Stimulated activated CD8-positive, alpha-beta memory T cell treated with anti-CD3 and anti-CD28 coated beads, Interleukin-15, amount 100 ng/mL, for 1 hour (primary cell): ENCODE data around the gene UGT1A8.
"Not testable (repeated sequence)": the region's sequence is repeated elsewhere in the genome, so short reads cannot be mapped to it uniquely, and the experiment has no call there.

Source experiments
- DNase-seq: peaks from one replicate; pipeline ENCODE4 v3.0.0-alpha.2; 2020; ENCODE audit warnings: low read depth

The UGT1A8 gene

GRCh38 chr2:233617476-233617875, at the start of gene UGT1A8:
UGT1A8 (plus strand) TSS chr2:233617633; CDS start chr2:233617708, 75 bp downstream.
- DNase-seq = not testable (repeated sequence)

- DNase-seq = no peak
Measured at GRCh38 chr2:233571001-233571400, 46.4 kb upstream of the UGT1A8 start.

GRCh38 chr2:233571462-233571861, 46.0 kb upstream of the UGT1A8 start:
- no peak for DNase-seq

GRCh38 chr2:233572468-233572867, 45.0 kb upstream of the UGT1A8 start:
- DNase-seq = no peak

- DNase-seq = not testable (repeated sequence)
Measured at GRCh38 chr2:233577341-233577740, 40.1 kb upstream of the UGT1A8 start.

- not testable (repeated sequence) for DNase-seq
Measured at GRCh38 chr2:233583217-233583965, 34.0 kb upstream of the UGT1A8 start.

GRCh38 chr2:233584210-233584609, 33.2 kb upstream of the UGT1A8 start:
- DNase-seq = no peak

GRCh38 chr2:233588400-233588799, 29.0 kb upstream of the UGT1A8 start:
- no peak for DNase-seq

- DNase-seq = not testable (repeated sequence)
Measured at GRCh38 chr2:233592706-233593105, 24.7 kb upstream of the UGT1A8 start.

- DNase-seq = no peak
Measured at GRCh38 chr2:233593201-233593600, 24.2 kb upstream of the UGT1A8 start.

GRCh38 chr2:233597522-233597921, 19.9 kb upstream of the UGT1A8 start:
- no peak for DNase-seq

- no peak for DNase-seq
Measured at GRCh38 chr2:233598952-233599351, 18.5 kb upstream of the UGT1A8 start.

- no peak for DNase-seq
Measured at GRCh38 chr2:233600386-233600785, 17.0 kb upstream of the UGT1A8 start.

- no peak for DNase-seq
Measured at GRCh38 chr2:233602076-233602475, 15.4 kb upstream of the UGT1A8 start.

GRCh38 chr2:233603520-233603919, 13.9 kb upstream of the UGT1A8 start:
- DNase-seq = no peak

GRCh38 chr2:233604826-233605225, 12.6 kb upstream of the UGT1A8 start:
- DNase-seq = no peak

- DNase-seq = no peak
Measured at GRCh38 chr2:233605680-233606079, 11.8 kb upstream of the UGT1A8 start.

GRCh38 chr2:233611284-233611683, 6.1 kb upstream of the UGT1A8 start:
- DNase-seq = no peak

GRCh38 chr2:233620204-233620603, 2.8 kb downstream of the UGT1A8 start:
- no peak for DNase-seq

GRCh38 chr2:233621863-233622262, 4.4 kb downstream of the UGT1A8 start:
- not testable (repeated sequence) for DNase-seq

- no peak for DNase-seq
Measured at GRCh38 chr2:233627331-233628025, 10.0 kb downstream of the UGT1A8 start.

- not testable (repeated sequence) for DNase-seq
Measured at GRCh38 chr2:233636306-233636705, 18.9 kb downstream of the UGT1A8 start, which contains the start of gene UGT1A10. UGT1A10 (plus strand) TSS chr2:233636448; CDS start chr2:233636523, 75 bp downstream.

- no peak for DNase-seq
Measured at GRCh38 chr2:233638836-233639235, 21.4 kb downstream of the UGT1A8 start.
